AG09309 (cell line): ENCODE measurements around the gene FNBP1.

Source experiments
- DNase-seq: peaks from one replicate; pipeline ENCODE4 v3.0.0-alpha.2; 2010; ENCODE audit warnings: low read depth
- H3K4me3 ChIP-seq: 2 replicates; pipeline ENCODE4 v1.5.1; 2011; ENCODE audit warnings: mild to moderate bottlenecking, low read depth, low read length, moderate library complexity; ENCODE audit not compliant: control insufficient read depth
- CTCF ChIP-seq: IDR thresholded peaks from 2 replicates; pipeline ENCODE4 v1.5.1; 2011; ENCODE audit warnings: mild to moderate bottlenecking, low read depth, low read length, inconsistent platforms; ENCODE audit not compliant: insufficient read depth, control insufficient read depth; ENCODE audit errors: missing control alignments

The FNBP1 gene

GRCh38 chr9:129901993-129902739 is 140.8 kb downstream of the FNBP1 start:
- no peak overlapping the region for H3K4me3 ChIP-seq
- DNase-seq = no peak
- TF ChIP-seq CTCF = no peak

GRCh38 chr9:129900263-129901027 is 142.5 kb downstream of the FNBP1 start:
- H3K4me3 ChIP-seq = no peak overlapping the region
- DNase-seq = no peak
- no peak for TF ChIP-seq CTCF

GRCh38 chr9:129899620-129900019 is 143.4 kb downstream of the FNBP1 start:
- H3K4me3 ChIP-seq = no peak overlapping the region
- no peak for DNase-seq
- TF ChIP-seq CTCF = no peak

- DNase-seq = no peak
- no peak for TF ChIP-seq CTCF
- H3K4me3 ChIP-seq = no peak overlapping the region
These were observed 144.8 kb downstream of the FNBP1 start for GRCh38 chr9:129898185-129898584.

- TF ChIP-seq CTCF = no peak
- no peak overlapping the region for H3K4me3 ChIP-seq
- DNase-seq = no peak
These were observed 145.7 kb downstream of the FNBP1 start for GRCh38 chr9:129897263-129897662.

GRCh38 chr9:129895376-129896268 is 147.4 kb downstream of the FNBP1 start:
- no peak overlapping the region for H3K4me3 ChIP-seq
- DNase-seq = no peak
- no peak for TF ChIP-seq CTCF
